ENCODE measurements around the gene LRRFIP1.

DNA sequence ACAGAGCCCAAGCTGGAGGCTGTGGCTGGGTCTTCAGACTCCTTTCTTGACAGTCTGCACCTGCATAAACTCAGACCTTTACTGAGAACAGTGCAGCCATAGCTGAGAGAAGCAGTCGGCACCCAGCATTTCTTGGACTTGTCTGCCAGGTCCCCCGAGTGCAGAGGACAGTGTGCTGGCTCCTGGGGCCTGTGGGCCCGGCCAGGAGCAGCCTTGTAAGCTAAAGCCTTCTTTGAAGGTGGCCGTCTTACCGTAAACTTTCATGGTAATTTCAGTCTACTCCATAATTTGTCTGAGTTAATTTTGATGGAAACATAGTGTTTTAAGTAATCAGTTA lies 70.9 kb downstream of the LRRFIP1 start:
- TF ChIP-seq, protein P1, sequence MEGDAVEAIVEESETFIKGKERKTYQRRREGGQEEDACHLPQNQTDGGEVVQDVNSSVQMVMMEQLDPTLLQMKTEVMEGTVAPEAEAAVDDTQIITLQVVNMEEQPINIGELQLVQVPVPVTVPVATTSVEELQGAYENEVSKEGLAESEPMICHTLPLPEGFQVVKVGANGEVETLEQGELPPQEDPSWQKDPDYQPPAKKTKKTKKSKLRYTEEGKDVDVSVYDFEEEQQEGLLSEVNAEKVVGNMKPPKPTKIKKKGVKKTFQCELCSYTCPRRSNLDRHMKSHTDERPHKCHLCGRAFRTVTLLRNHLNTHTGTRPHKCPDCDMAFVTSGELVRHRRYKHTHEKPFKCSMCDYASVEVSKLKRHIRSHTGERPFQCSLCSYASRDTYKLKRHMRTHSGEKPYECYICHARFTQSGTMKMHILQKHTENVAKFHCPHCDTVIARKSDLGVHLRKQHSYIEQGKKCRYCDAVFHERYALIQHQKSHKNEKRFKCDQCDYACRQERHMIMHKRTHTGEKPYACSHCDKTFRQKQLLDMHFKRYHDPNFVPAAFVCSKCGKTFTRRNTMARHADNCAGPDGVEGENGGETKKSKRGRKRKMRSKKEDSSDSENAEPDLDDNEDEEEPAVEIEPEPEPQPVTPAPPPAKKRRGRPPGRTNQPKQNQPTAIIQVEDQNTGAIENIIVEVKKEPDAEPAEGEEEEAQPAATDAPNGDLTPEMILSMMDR (IDR thresholded peaks at IDR 0.05), result no peak
- no peak for TF ChIP-seq POLR2AphosphoS5 (IDR thresholded peaks at IDR 0.05)

Measured in esophagus muscularis mucosa (tissue), 3 donors.